ENCODE results near the gene RADX. TPM values are rescaled to one million over a fixed set of nuclear protein-coding genes. Genes with fewer than 3 reads are reported as not detected.

RADX gene
- total and polyA plus RNA-seq, 2 of the 13 experiments (the other 11 are each of a cell fraction or from before 2014, with no cell fraction given), result 1.1 to 2.7 TPM

DNA sequence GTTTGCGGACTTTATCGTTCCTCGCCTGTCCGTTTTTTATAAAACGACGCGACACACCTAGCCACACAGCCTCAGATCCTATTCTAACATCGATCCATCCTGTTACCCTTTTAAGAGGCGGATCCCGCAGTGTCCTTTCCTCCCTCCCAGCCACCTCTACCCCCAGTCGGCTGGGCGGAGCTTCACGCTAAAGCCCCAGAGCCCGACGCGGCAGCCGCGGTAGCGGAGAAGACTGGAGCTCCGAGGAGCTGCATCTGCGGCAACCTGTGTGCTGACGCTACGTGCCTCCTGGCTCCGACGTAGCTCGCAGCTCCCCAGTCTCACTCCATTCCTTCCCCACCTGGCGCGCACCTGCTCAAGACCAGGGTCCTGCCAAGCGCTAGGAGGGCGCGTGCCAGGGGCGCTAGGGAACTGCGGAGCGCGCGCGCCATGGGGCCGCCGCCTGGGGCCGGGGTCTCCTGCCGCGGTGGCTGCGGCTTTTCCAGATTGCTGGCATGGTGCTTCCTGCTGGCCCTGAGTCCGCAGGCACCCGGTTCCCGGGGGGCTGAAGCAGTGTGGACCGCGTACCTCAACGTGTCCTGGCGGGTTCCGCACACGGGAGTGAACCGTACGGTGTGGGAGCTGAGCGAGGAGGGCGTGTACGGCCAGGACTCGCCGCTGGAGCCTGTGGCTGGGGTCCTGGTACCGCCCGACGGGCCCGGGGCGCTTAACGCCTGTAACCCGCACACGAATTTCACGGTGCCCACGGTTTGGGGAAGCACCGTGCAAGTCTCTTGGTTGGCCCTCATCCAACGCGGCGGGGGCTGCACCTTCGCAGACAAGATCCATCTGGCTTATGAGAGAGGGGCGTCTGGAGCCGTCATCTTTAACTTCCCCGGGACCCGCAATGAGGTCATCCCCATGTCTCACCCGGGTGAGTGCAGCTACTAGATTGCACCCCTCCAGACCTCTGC lies 115.0 kb downstream of the RADX start, which contains the start of gene RNF128 (continued):
- TF ChIP-seq BORCS8-MEF2B (CRISPR knock-in tag; IDR thresholded peaks at IDR 0.05), result no peak
- TF ChIP-seq, protein P1, sequence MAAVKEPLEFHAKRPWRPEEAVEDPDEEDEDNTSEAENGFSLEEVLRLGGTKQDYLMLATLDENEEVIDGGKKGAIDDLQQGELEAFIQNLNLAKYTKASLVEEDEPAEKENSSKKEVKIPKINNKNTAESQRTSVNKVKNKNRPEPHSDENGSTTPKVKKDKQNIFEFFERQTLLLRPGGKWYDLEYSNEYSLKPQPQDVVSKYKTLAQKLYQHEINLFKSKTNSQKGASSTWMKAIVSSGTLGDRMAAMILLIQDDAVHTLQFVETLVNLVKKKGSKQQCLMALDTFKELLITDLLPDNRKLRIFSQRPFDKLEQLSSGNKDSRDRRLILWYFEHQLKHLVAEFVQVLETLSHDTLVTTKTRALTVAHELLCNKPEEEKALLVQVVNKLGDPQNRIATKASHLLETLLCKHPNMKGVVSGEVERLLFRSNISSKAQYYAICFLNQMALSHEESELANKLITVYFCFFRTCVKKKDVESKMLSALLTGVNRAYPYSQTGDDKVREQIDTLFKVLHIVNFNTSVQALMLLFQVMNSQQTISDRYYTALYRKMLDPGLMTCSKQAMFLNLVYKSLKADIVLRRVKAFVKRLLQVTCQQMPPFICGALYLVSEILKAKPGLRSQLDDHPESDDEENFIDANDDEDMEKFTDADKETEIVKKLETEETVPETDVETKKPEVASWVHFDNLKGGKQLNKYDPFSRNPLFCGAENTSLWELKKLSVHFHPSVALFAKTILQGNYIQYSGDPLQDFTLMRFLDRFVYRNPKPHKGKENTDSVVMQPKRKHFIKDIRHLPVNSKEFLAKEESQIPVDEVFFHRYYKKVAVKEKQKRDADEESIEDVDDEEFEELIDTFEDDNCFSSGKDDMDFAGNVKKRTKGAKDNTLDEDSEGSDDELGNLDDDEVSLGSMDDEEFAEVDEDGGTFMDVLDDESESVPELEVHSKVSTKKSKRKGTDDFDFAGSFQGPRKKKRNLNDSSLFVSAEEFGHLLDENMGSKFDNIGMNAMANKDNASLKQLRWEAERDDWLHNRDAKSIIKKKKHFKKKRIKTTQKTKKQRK (IDR thresholded peaks at IDR 0.05; ENCODE audit: low read length), result no peak
- TF ChIP-seq SIX1 (CRISPR knock-in tag; IDR thresholded peaks at IDR 0.05; ENCODE audit: borderline replicate concordance), result no peak
- TF ChIP-seq NFE2L1 (CRISPR knock-in tag; IDR thresholded peaks at IDR 0.05; ENCODE audit: borderline replicate concordance), result no peak
- no peak for TF ChIP-seq ZNF431 (CRISPR knock-in tag; IDR thresholded peaks at IDR 0.05; ENCODE audit: borderline replicate concordance, low read depth)
- TF ChIP-seq ZNF556 (CRISPR knock-in tag; IDR thresholded peaks at IDR 0.05; ENCODE audit: borderline replicate concordance), result no peak
- TF ChIP-seq ZNF547 (CRISPR knock-in tag; IDR thresholded peaks at IDR 0.05), result no peak
- TF ChIP-seq KMT2B (CRISPR knock-in tag; IDR thresholded peaks at IDR 0.05), result peak; percentile 58; the same call in 1 of the 2 replicates
- TF ChIP-seq ZFP36L1 (CRISPR knock-in tag; IDR thresholded peaks at IDR 0.05), result no peak
- TF ChIP-seq, protein P2, sequence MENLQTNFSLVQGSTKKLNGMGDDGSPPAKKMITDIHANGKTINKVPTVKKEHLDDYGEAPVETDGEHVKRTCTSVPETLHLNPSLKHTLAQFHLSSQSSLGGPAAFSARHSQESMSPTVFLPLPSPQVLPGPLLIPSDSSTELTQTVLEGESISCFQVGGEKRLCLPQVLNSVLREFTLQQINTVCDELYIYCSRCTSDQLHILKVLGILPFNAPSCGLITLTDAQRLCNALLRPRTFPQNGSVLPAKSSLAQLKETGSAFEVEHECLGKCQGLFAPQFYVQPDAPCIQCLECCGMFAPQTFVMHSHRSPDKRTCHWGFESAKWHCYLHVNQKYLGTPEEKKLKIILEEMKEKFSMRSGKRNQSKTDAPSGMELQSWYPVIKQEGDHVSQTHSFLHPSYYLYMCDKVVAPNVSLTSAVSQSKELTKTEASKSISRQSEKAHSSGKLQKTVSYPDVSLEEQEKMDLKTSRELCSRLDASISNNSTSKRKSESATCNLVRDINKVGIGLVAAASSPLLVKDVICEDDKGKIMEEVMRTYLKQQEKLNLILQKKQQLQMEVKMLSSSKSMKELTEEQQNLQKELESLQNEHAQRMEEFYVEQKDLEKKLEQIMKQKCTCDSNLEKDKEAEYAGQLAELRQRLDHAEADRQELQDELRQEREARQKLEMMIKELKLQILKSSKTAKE (CRISPR knock-in tag; IDR thresholded peaks at IDR 0.05; ENCODE audit: borderline replicate concordance), result no peak
- TF ChIP-seq HNF4G (IDR thresholded peaks at IDR 0.05; ENCODE audit: borderline replicate concordance, low read depth, low read length), result no peak
- 0 out of 2 replicates have a peak, but pooled peaks have one; percentile 45 for TF ChIP-seq HNF4G (CRISPR knock-in tag; IDR thresholded peaks at IDR 0.05; ENCODE audit: borderline replicate concordance, low read depth)
- TF ChIP-seq MYNN (CRISPR knock-in tag; IDR thresholded peaks at IDR 0.05; ENCODE audit: low read depth), result no peak
- peak; percentile 69 for TF ChIP-seq PHF8 (CRISPR knock-in tag; IDR thresholded peaks at IDR 0.05)
- TF ChIP-seq, protein P3, sequence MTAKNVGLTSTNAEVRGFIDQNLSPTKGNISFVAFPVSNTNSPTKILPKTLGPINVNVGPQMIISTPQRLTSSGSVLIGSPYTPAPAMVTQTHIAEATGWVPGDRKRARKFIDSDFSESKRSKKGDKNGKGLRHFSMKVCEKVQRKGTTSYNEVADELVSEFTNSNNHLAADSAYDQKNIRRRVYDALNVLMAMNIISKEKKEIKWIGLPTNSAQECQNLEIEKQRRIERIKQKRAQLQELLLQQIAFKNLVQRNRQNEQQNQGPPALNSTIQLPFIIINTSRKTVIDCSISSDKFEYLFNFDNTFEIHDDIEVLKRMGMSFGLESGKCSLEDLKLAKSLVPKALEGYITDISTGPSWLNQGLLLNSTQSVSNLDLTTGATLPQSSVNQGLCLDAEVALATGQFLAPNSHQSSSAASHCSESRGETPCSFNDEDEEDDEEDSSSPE (CRISPR knock-in tag; IDR thresholded peaks at IDR 0.05), result no peak
- TF ChIP-seq, protein P4, sequence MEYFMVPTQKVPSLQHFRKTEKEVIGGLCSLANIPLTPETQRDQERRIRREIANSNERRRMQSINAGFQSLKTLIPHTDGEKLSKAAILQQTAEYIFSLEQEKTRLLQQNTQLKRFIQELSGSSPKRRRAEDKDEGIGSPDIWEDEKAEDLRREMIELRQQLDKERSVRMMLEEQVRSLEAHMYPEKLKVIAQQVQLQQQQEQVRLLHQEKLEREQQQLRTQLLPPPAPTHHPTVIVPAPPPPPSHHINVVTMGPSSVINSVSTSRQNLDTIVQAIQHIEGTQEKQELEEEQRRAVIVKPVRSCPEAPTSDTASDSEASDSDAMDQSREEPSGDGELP (IDR thresholded peaks at IDR 0.05; ENCODE audit: borderline replicate concordance, low read depth), result no peak
- TF ChIP-seq, protein P5, sequence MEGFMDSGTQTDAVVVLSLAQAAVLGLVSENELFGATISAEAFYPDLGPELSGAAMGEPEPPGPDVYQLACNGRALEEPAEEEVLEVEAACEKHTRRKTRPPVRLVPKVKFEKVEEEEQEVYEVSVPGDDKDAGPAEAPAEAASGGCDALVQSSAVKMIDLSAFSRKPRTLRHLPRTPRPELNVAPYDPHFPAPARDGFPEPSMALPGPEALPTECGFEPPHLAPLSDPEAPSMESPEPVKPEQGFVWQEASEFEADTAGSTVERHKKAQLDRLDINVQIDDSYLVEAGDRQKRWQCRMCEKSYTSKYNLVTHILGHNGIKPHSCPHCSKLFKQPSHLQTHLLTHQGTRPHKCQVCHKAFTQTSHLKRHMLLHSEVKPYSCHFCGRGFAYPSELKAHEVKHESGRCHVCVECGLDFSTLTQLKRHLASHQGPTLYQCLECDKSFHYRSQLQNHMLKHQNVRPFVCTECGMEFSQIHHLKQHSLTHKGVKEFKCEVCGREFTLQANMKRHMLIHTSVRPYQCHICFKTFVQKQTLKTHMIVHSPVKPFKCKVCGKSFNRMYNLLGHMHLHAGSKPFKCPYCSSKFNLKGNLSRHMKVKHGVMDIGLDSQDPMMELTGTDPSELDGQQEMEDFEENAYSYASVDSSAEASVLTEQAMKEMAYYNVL (CRISPR knock-in tag; IDR thresholded peaks at IDR 0.05; ENCODE audit: borderline replicate concordance), result 0 out of 2 replicates have a peak, but pooled peaks have one; percentile 29
- TF ChIP-seq PAF1 (CRISPR knock-in tag; IDR thresholded peaks at IDR 0.05), result no peak
- TF ChIP-seq NCOA2 (CRISPR knock-in tag; IDR thresholded peaks at IDR 0.05), result no peak
